Measurements from ENCODE around the gene ATP8B3.
"Not testable (repeated sequence)": the region's sequence is repeated elsewhere in the genome, so short reads cannot be mapped to it uniquely, and the experiment has no call there.

Gene ATP8B3

DNA sequence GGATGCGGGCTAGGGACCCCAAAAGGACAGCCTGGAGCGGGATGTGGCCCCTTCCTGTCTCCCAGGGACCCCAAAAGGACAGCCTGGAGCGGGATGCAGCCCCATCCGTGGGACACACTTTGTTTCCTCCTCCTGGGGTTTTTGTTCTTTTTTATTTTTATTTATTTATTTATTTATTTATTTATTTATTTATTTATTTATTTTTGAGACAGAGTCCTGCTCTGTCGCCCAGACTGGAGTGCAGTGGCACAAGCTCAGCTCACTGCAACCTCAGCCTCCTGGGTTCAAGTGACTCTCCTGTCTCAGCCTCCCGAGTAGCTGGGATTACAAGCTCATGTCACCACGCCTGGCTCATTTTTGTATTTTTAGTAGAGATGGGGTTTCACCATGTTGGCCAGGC lies 14.8 kb downstream of the ATP8B3 start:
- DNase-seq (ENCODE audit: low spot score) = not testable (repeated sequence)

DNA sequence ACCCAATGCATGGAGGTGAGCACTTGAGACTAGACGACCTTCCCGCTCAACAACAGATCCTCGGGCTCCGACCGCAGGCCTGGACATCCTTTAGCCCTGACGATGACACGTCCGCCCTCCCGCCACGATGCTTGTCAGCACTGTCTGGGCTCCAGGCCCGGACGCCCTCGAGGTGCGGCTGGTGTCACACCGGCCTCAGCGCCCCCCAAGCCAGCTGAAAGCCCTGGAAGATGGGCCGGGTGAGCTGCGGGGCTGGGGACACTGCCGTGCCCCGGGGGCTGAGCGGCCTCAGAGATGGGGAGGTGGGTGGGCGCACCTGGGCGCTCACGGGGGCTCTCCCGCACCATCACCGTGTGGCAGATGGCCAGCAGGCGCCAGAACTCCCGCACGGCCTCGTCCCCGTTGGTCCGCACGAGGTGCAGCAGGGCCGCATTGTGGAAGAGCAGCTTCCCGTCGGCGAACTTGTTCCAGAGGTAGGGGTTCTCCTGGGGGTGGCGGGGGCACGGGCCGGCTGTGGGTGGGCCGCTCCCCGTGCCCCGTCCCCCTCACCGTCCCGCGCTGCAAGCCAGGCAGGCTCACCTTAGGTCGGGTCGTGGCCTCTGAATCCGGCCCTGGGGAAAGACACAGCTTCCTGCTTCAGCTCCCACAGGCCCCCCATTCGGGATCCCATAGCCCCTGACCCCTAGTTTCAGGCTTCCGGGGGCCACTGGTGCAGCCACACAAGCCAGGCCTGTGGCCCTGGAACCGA lies 15.5 kb downstream of the ATP8B3 start:
- no peak for DNase-seq (ENCODE audit: low spot score)

DNA sequence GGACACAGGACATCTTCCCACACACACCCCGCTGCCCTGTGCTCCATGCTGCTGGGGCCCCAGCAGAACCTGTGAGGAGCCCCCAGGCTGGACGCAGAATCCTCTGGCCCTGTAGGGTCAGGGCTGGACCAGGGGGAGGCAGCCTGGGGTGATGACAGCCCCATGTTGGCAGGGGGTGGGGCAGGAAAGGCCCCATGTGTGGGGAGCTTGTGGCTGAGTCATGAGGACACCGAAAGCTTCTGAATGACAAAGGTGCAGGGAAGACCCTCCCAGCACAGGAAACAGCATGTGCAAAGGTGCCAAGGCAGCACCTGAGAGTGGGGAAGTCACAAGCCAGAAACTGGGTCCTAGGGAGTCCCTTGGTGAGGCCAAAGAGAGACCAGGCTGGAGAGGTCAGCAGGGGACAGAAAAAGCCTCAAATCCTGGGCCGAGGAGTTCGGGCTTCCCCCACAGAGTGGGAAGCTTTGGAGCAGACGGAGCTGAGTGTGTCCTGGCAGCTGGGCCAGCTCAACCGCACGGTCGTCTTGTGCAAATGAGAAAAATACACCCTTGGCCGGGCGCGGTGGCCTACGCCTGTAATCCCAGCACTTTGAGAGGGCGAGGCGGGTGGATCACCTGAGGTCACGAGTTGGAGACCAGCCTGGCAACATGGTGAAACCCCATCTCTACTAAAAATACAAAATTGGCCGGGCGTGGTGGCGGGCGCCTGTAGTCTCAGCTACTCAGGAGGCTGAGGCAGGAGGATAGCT lies 17.5 kb downstream of the ATP8B3 start:
- DNase-seq (ENCODE audit: low spot score) = no peak

DNA sequence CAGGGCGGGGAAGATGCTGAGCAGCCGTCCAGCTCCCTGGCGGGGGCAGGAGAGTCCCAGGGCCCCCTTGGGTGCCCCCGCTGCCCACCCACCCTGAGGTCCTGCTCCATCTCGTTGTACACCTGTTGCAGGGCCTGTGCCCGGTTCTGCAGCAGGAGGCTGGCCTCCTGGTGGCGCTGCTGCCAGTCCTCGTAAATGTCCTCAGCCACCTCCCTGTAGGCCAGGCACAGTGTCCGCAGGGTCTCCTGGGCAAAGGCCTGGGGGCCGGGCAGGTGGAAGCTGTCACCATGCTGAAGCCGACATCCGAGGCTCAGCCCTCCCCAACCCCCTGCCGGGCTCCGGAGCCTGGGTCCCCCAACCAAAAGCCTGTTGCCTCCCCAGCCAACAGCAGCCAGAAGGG lies 20.2 kb downstream of the ATP8B3 start:
- DNase-seq (ENCODE audit: low spot score) = no peak

GRCh38 chr19:1790054-1790792 lies 21.9 kb downstream of the ATP8B3 start:
- no peak for DNase-seq (ENCODE audit: low spot score)

GRCh38 chr19:1789261-1790041 lies 22.6 kb downstream of the ATP8B3 start:
- no peak for DNase-seq (ENCODE audit: low spot score)

GRCh38 chr19:1787116-1787515 lies 25.0 kb downstream of the ATP8B3 start:
- DNase-seq (ENCODE audit: low spot score) = no peak

DNA sequence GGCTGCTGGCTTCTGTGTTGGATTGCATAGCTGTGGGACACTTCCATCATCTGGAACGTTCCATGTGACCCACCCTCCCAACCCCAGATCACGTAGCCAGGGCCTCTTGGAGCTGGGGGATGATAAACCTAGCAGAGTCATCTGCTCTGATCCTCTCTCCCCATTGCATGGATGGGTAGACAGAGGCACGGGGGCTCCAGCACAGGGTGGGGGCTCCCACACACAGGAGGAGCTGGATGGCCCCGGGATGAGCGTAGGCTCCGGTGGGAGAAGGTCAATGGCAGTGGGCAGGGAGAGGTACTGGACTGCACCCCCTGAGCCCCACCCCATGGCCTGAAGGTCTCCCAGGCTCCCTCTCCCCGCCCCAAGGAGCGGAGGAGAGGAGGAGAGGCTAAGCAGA lies 25.4 kb downstream of the ATP8B3 start:
- DNase-seq (ENCODE audit: low spot score) = no peak

DNA sequence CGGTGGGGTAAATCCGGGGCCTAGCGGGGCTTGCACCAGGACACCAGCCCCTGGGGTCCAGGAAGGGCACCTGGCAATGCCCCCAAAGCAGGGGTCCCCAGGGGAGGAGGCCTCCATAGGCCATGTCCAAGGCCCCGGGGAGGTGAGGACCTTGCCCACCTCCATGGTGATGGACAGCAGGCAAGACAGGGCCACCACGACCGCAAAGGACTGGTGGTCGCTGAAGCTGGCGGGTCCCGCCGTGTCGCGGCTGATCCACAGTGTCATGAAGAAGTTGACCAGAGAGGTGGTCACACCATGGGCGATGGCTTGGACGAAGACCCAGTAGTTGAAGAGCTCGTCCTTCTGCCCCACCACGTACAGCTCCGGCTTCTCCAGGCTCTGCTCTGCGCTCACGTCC lies 26.8 kb downstream of the ATP8B3 start:
- no peak for DNase-seq (ENCODE audit: low spot score)

DNA sequence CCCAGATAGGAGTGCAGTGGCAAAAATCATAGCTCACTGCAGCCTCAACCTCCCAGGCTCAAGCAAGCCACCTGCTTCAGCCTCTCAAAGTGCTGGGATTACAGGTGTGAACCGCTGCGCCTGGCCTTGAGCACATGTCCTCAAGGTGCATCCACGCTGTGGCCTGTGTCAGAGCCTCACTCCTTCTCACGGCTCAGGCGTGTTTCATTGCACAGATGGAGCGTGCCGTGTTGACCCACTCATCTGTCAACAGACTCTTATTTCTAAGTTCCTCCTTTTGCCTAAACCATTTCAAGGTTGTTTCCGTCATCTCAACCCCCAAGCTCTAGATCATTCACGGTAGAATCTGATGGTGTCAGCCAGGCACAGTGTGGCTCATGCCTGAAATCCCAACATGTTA lies 28.2 kb downstream of the ATP8B3 start:
- DNase-seq (ENCODE audit: low spot score) = no peak

DNA sequence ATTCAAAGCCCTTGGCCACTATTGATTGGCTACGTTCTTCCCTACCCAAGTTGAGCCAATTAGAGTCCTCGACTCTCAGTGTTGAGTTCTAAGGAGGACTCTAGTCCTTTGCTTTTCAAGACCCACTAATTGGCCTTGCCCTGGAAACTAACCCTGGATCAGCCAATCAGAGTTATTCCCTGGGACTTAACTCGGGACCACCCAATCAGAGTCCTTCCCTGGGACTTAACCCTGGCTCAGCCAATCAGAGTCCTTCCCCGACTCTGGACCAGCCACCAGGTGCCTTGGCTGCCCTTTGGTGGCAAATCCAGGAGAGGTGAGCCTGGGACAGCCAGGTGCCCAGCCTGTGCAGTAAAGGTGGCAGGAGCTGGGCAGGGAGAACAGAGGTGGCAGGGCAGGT lies 28.7 kb downstream of the ATP8B3 start:
- DNase-seq (ENCODE audit: low spot score) = no peak

- no peak for DNase-seq (ENCODE audit: low spot score)
These were observed 29.6 kb downstream of the ATP8B3 start for GRCh38 chr19:1782521-1782920.

- no peak for DNase-seq (ENCODE audit: low spot score)
These were observed 31.7 kb downstream of the ATP8B3 start for GRCh38 chr19:1780272-1780958.

GRCh38 chr19:1779574-1779973 lies 32.5 kb downstream of the ATP8B3 start:
- no peak for DNase-seq (ENCODE audit: low spot score)

GRCh38 chr19:1777149-1777548 lies 34.9 kb downstream of the ATP8B3 start:
- DNase-seq (ENCODE audit: low spot score) = no peak

DNA sequence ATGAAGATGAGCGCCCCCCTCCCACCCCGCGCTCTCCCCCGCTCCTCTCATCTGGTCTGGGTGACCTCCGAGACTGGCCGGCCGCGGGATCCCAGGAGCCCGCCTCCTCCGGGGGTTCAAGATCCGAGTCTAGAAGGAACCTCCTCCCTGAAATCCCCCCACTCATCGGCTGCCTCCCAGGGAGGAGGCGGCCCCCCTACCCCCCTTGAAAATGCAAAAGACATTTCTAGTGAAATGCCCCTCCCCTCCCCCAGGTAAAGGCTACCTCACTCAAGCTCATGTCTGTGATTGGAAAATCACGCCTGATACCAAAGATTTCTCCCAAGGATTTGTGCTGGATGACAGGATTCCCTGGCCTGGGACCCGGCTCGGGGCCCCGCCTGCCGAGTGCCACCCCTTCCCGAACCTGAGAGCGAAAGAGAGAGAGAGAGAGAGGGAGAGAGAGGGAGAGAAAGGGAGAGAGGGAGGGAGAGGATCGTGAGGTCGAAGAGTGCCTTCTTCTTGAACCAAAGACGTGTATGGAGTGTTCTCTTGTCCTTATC lies 35.4 kb downstream of the ATP8B3 start:
- DNase-seq (ENCODE audit: low spot score) = no peak

DNA sequence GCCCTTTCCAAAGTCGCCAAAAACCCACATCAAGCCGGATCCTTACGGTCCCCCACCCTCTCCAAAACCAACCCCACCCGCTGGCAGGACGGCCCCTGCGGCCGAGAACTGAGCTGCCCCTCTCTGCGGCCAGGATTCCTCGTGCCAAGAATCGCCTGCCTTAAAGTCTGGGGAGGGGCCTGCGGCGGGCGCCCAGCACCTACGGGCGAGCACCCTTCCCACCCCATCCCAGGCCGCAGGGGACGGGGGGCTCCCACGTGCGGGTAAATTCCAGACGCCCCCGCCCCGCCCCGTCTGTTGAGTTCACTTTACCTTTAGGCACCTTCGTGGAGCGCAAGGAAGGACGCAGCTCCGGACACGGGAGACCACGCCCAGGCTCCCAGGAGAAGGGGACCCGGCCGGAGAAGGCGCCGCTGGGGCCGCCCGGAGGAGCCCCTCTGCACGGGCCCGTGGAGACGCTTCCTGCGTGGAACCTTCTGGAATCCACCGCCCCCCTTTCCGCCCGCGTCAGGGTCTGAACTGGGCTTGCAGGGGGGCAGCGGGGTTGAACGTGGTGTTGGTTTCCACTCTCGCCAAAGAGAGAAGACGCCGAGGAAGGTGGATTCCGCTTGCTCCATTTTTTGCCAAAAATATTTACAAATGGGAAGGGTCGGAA lies 36.0 kb downstream of the ATP8B3 start:
- no peak for DNase-seq (ENCODE audit: low spot score)

DNA sequence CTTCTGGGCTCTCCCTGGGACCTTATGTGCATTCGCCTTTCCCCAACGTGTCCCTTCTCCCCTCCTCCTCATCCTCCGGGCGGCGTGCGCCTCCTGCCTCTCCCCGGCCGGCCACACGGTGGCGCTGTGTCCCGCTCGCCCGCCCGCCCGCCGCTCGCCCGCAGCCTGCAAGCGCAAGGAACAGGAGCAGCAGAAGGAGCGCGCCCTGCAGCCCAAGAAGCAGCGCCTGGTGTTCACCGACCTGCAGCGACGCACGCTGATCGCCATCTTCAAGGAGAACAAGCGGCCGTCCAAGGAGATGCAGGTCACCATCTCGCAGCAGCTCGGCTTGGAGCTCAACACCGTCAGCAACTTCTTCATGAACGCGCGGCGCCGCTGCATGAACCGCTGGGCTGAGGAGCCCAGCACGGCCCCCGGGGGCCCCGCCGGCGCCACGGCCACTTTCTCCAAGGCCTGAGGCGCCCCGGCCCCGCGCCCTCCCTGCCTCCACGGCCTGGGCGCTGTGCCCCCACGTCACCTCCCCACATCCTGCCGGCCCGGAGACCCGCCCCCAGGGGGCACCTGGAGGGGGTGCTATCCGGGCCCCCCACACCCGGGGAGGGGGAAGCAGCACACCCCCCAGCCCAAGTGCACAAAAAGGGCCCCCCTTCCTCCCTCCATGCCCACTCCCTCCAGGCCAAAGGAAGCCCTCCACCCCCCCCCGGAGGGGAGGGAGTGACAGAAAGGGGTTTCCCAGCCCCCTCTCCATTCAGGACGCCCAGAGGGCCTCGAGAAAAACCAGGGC lies 36.9 kb downstream of the ATP8B3 start:
- no peak for DNase-seq (ENCODE audit: low spot score)

GRCh38 chr19:1773184-1773583 lies 38.9 kb downstream of the ATP8B3 start:
- no peak for DNase-seq (ENCODE audit: low spot score)

Data from ecto neural progenitor cell (in vitro differentiated cells).